Epidermal melanocyte (primary cell): ENCODE data around the gene NDUFA3.
A peak's percentile ranks its signal among the peaks of the same experiment; 100 is the strongest.

Source experiments
- DNase-seq: peaks from one replicate; pipeline ENCODE4 v3.0.0; 2011; ENCODE audit warnings: low spot score; ENCODE audit not compliant: insufficient read length

NDUFA3 gene

GRCh38 chr19:54107876-54108490 lies 5.3 kb downstream of the NDUFA3 start:
- no peak for DNase-seq

- DNase-seq = no peak
Observed at GRCh38 chr19:54108496-54108895, 5.8 kb downstream of the NDUFA3 start.

GRCh38 chr19:54109651-54110050 lies 7.0 kb downstream of the NDUFA3 start:
- DNase-seq = no peak

GRCh38 chr19:54114340-54115108 lies 11.9 kb downstream of the NDUFA3 start:
- no peak for DNase-seq

GRCh38 chr19:54115109-54116063 lies 12.7 kb downstream of the NDUFA3 start, which contains the start of the genes PRPF31 and TFPT:
TSS of gene PRPF31 (plus strand) at chr19:54115754. CDS start at chr19:54118279, 2,525 bp downstream.
TSS of gene TFPT (minus strand) at chr19:54115657. CDS start at chr19:54115269, 388 bp downstream.
- DNase-seq = peak; percentile 100

- no peak for DNase-seq
Observed at GRCh38 chr19:54121259-54121658, 18.6 kb downstream of the NDUFA3 start.

- DNase-seq = no peak
Observed at GRCh38 chr19:54123682-54124081, 21.0 kb downstream of the NDUFA3 start.

- no peak for DNase-seq
Observed at GRCh38 chr19:54124393-54124792, 21.7 kb downstream of the NDUFA3 start.

GRCh38 chr19:54125713-54126112 lies 23.1 kb downstream of the NDUFA3 start:
- no peak for DNase-seq

- no peak for DNase-seq
Observed at GRCh38 chr19:54127688-54128440, 25.2 kb downstream of the NDUFA3 start.

GRCh38 chr19:54128441-54128725 lies 25.7 kb downstream of the NDUFA3 start:
- DNase-seq = no peak

GRCh38 chr19:54128796-54129616 lies 26.4 kb downstream of the NDUFA3 start:
- no peak for DNase-seq

- DNase-seq = no peak
Observed at GRCh38 chr19:54129617-54129996, 27.0 kb downstream of the NDUFA3 start.

GRCh38 chr19:54133312-54133956 lies 30.8 kb downstream of the NDUFA3 start:
- no peak for DNase-seq

- no peak for DNase-seq
Observed at GRCh38 chr19:54133957-54134590, 31.4 kb downstream of the NDUFA3 start.

- peak; percentile 44 for DNase-seq
Observed at GRCh38 chr19:54136086-54136863, 33.6 kb downstream of the NDUFA3 start.

- DNase-seq = peak; percentile 100
Observed at GRCh38 chr19:54136864-54137698, 34.4 kb downstream of the NDUFA3 start.
